Colonic mucosa (tissue), 4 donors: ENCODE measurements around the gene ASTL. TPM values are rescaled to one million over a fixed set of nuclear protein-coding genes. Genes with fewer than 3 reads are reported as not detected.

Source experiments
- DNase-seq: peaks from one replicate; pipeline ENCODE4 v3.0.0-alpha.2; 2020
- H3K27ac ChIP-seq: fragments of 200-600 bp; one replicate; pipeline ENCODE4 v1.8.0; 2021
- H3K27me3 ChIP-seq: fragments of 200-600 bp; one replicate; pipeline ENCODE4 v1.8.0; 2021
- H3K36me3 ChIP-seq: fragments of 200-600 bp; one replicate; pipeline ENCODE4 v1.8.0; 2021
- H3K4me1 ChIP-seq: fragments of 200-600 bp; one replicate; pipeline ENCODE4 v1.8.0; 2021; ENCODE audit warnings: mild to moderate bottlenecking
- H3K4me3 ChIP-seq: fragments of 200-600 bp; one replicate; pipeline ENCODE4 v1.8.0; 2021
- H3K9ac ChIP-seq, 2 donors: one replicate each; pipeline ENCODE4 v1.7.0; 2013; ENCODE audit warnings: control low read depth in 2 of 2, low read depth in 2 of 2, low read length in 2 of 2
- H3K9me3 ChIP-seq: fragments of 200-600 bp; one replicate; pipeline ENCODE4 v1.8.0; 2021
- CTCF ChIP-seq: fragments of 200-600 bp; IDR thresholded peaks from one replicate; pipeline ENCODE4 v1.8.0; 2022; ENCODE audit warnings: antibody characterized with exemption, mild to moderate bottlenecking
- intact Hi-C: fragments of 100-400 bp; cut with DNase I; formaldehyde crosslinking; loops from one replicate; pipeline ENCODE4 v1.14.1; 2022
- total RNA-seq, 2 donors: library from RNA; stranded (reverse); fragmentation: NEBNext Ultra II Directional in 1 of 2; extraction: Animal tissue kit (Norgen Biotek cat#: 25700) in 1 of 2; gene quantifications; one replicate each; pipeline ENCODE4 v1.2.1, GENCODE V29; 2021
- donor health status: healthy.
- donor health status: DM: no; HTN: no; CAD: no.
- donor health status: DM: no; HTN: no; CAD: no.

The ASTL gene
- total RNA-seq, 2 donors from 2014 or later: 0.82 TPM; not detected in 1

- DNase-seq: no peak
- H3K9ac ChIP-seq: no peak overlapping the region
- no peaks in the 10 kb centered on the region for H3K9me3 ChIP-seq
- no peaks in the 10 kb centered on the region for H3K27me3 ChIP-seq
- no peak for TF ChIP-seq CTCF
- no peaks in the 10 kb centered on the region for H3K4me1 ChIP-seq
- H3K36me3 ChIP-seq: no peaks in the 10 kb centered on the region
- intact Hi-C loops: no loop called here
- H3K4me3 ChIP-seq: no peak overlapping the region
- no peak overlapping the region for H3K27ac ChIP-seq
Measured at GRCh38 chr2:96181529-96181928, 43.2 kb upstream of the ASTL start.

GRCh38 chr2:96180521-96180920 is 42.2 kb upstream of the ASTL start:
- DNase-seq: no peak
- H3K27me3 ChIP-seq: no peaks in the 10 kb centered on the region
- H3K9ac ChIP-seq: no peak overlapping the region
- intact Hi-C loops: no loop called here
- H3K4me1 ChIP-seq: no peaks in the 10 kb centered on the region
- no peaks in the 10 kb centered on the region for H3K9me3 ChIP-seq
- no peak for TF ChIP-seq CTCF
- no peak overlapping the region for H3K27ac ChIP-seq
- H3K4me3 ChIP-seq: no peak overlapping the region
- no peaks in the 10 kb centered on the region for H3K36me3 ChIP-seq

- Histone ChIP-seq H3K9ac (no peak overlapping the region), H3K27ac (no peak overlapping the region), H3K27me3 (no peaks in the 10 kb centered on the region), H3K4me1 (no peaks in the 10 kb centered on the region), H3K4me3 (no peak overlapping the region), H3K9me3 (no peaks in the 10 kb centered on the region), H3K36me3 (no peaks in the 10 kb centered on the region)
- DNase-seq: no peak
- no peak for TF ChIP-seq CTCF
- intact Hi-C loops: no loop called here
Measured at GRCh38 chr2:96180002-96180401, 41.7 kb upstream of the ASTL start.

- H3K4me1 ChIP-seq: no peaks in the 10 kb centered on the region
- H3K9ac ChIP-seq: no peak overlapping the region
- no peaks in the 10 kb centered on the region for H3K36me3 ChIP-seq
- H3K9me3 ChIP-seq: no peaks in the 10 kb centered on the region
- no peak overlapping the region for H3K4me3 ChIP-seq
- no peaks in the 10 kb centered on the region for H3K27me3 ChIP-seq
- no peak for TF ChIP-seq CTCF
- intact Hi-C loops: loop anchor here (10.0 kb wide), 1 partner anchor 172 kb away; no protein-coding TSS in a partner anchor
- no peak for DNase-seq
- H3K27ac ChIP-seq: no peak overlapping the region
Measured at GRCh38 chr2:96176661-96177060, 38.4 kb upstream of the ASTL start.

- Histone ChIP-seq H3K27ac (no peak overlapping the region), H3K9me3 (no peaks in the 10 kb centered on the region), H3K36me3 (no peaks in the 10 kb centered on the region), H3K4me3 (no peak overlapping the region), H3K9ac (no peak overlapping the region), H3K27me3 (no peaks in the 10 kb centered on the region), H3K4me1 (no peaks in the 10 kb centered on the region)
- intact Hi-C loops: loop anchor here (10.0 kb wide), 1 partner anchor 171 kb away; no protein-coding TSS in a partner anchor
- no peak for TF ChIP-seq CTCF
- no peak for DNase-seq
Measured at GRCh38 chr2:96175951-96176350, 37.6 kb upstream of the ASTL start.
